NT2/D1 (cell line): Measurements from ENCODE around the gene GOLGA8M.
"Not testable (repeated sequence)": the region's sequence is repeated elsewhere in the genome, so short reads cannot be mapped to it uniquely, and the experiment has no call there.

Source experiments
- YY1 ChIP-seq: IDR thresholded peaks from 2 replicates; pipeline ENCODE4 v1.6.1; 2011; ENCODE audit not compliant: insufficient read length, insufficient read depth
- ZNF274 ChIP-seq: IDR thresholded peaks from 2 replicates; pipeline ENCODE4 v1.6.1; 2011; ENCODE audit warnings: mild to moderate bottlenecking, low read depth, low read length

- TF ChIP-seq ZNF274, YY1: not testable (repeated sequence)
Observed at GRCh38 chr15:28738200-28738561, 26.0 kb upstream of the GOLGA8M start.
